Melanocyte of skin (primary cell): ENCODE results near the gene MAGEA1. TPM values are rescaled to one million over a fixed set of nuclear protein-coding genes. Genes with fewer than 3 reads are reported as not detected.

Experiments
- total RNA-seq, 2 donors: library from RNA; depleted of rRNA; stranded (reverse); fragments of >200 nt; gene quantifications; 2 replicates each; pipeline ENCODE4 v1.2.3, GENCODE V29; 2012

The MAGEA1 gene, protein sequence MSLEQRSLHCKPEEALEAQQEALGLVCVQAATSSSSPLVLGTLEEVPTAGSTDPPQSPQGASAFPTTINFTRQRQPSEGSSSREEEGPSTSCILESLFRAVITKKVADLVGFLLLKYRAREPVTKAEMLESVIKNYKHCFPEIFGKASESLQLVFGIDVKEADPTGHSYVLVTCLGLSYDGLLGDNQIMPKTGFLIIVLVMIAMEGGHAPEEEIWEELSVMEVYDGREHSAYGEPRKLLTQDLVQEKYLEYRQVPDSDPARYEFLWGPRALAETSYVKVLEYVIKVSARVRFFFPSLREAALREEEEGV
- not detected for total RNA-seq

GRCh38 chrX:153179131-153179530 lies at the start of gene MAGEA1:
Gene MAGEA1 (plus strand): TSS chrX:153179284. CDS start chrX:153182390, 3,106 bp downstream.

Other genes with a start within 250 kb of the MAGEA1 start
- not detected for gene PNMA5, start 185.2 kb upstream of the MAGEA1 start, total RNA-seq
- not detected for gene PNMA3, start 122.8 kb upstream of the MAGEA1 start, total RNA-seq
- 1 to 10 TPM; 3.0 to 5.2 TPM for gene PNMA6A, start 106.8 kb upstream of the MAGEA1 start, total RNA-seq
- not detected for gene PNMA6F, start 142.5 kb downstream of the MAGEA1 start, total RNA-seq
- 1 to 10 TPM; 3.8 to 7.7 TPM for gene ZNF275, start 154.9 kb downstream of the MAGEA1 start, total RNA-seq
- gene PNMA6E, start 222.1 kb downstream of the MAGEA1 start, total RNA-seq, result not detected
- gene ZFP92, start 232.2 kb downstream of the MAGEA1 start, total RNA-seq, result under 1 TPM; under 0.01 to 0.67 TPM